Measurements from ENCODE around the gene CFAP45.

Gene CFAP45

GRCh38 chr1:159923203-159924024 lies 23.4 kb upstream of the CFAP45 start:
- peak; percentile 96 for DNase-seq

- DNase-seq: no peak
These were observed 22.7 kb upstream of the CFAP45 start for GRCh38 chr1:159922511-159923202.

- DNase-seq: peak; percentile 73
These were observed 21.9 kb upstream of the CFAP45 start for GRCh38 chr1:159921700-159922504.

GRCh38 chr1:159921251-159921650 lies 21.3 kb upstream of the CFAP45 start:
- peak; percentile 51 for DNase-seq

- no peak for DNase-seq
These were observed 20.7 kb upstream of the CFAP45 start for GRCh38 chr1:159920651-159921050.

GRCh38 chr1:159920202-159920601 lies 20.2 kb upstream of the CFAP45 start:
- no peak for DNase-seq

GRCh38 chr1:159919236-159919865 lies 19.4 kb upstream of the CFAP45 start:
- DNase-seq: no peak

- DNase-seq: peak; percentile 7
These were observed 18.6 kb upstream of the CFAP45 start for GRCh38 chr1:159918352-159919200.

- peak; percentile 9 for DNase-seq
These were observed 17.8 kb upstream of the CFAP45 start for GRCh38 chr1:159917533-159918351.

GRCh38 chr1:159916242-159917051 lies 16.5 kb upstream of the CFAP45 start:
- peak; percentile 19 for DNase-seq

GRCh38 chr1:159915571-159916241 lies 15.7 kb upstream of the CFAP45 start:
- peak; percentile 24 for DNase-seq

- peak; percentile 22 for DNase-seq
These were observed 14.5 kb upstream of the CFAP45 start for GRCh38 chr1:159914252-159915018.

- DNase-seq: peak; percentile 40
These were observed 13.7 kb upstream of the CFAP45 start for GRCh38 chr1:159913451-159914192.

- DNase-seq: peak; percentile 38
These were observed 11.5 kb upstream of the CFAP45 start for GRCh38 chr1:159911326-159912070.

- DNase-seq: no peak
These were observed 8.3 kb upstream of the CFAP45 start for GRCh38 chr1:159908031-159908940.

GRCh38 chr1:159906960-159907359 lies 7.0 kb upstream of the CFAP45 start:
- DNase-seq: no peak
